Activated CD4-positive, alpha-beta T cell treated with anti-CD3 and anti-CD28 coated beads, Interleukin-2, amount 10 ng/mL, durations not matched to agents 7 days and 5 days (primary cell): Measurements from ENCODE around the gene BHLHA15. TPM values are rescaled to one million over a fixed set of nuclear protein-coding genes. Genes with fewer than 3 reads are reported as not detected.
A peak's percentile ranks its signal among the peaks of the same experiment; 100 is the strongest.

ENCODE experiments used
- CTCF ChIA-PET: fragments of 350-600 bp; sonication (Branson Sonifier 250); formaldehyde crosslinking; loops from one replicate; lab custom pipeline; 2021; ENCODE audit warnings: antibody characterized with exemption; lab: Charles Lee
- POLR2A ChIA-PET: fragments of 350-600 bp; sonication (Branson Sonifier 250); formaldehyde crosslinking; loops from one replicate; lab custom pipeline; 2021; ENCODE audit warnings: antibody characterized with exemption; lab: Charles Lee
- DNase-seq: peaks from one replicate; pipeline ENCODE4 v3.0.0-alpha.2; 2020
- H3K27ac Mint-ChIP-seq: one replicate; pipeline ENCODE4 v1.8.0; 2021; ENCODE audit warnings: mild to moderate bottlenecking, moderate library complexity, mixed read lengths
- H3K27me3 Mint-ChIP-seq: one replicate; pipeline ENCODE4 v1.8.0; 2021; ENCODE audit warnings: mixed read lengths
- H3K36me3 Mint-ChIP-seq: one replicate; pipeline ENCODE4 v1.8.0; 2021; ENCODE audit warnings: low read depth, mixed read lengths
- H3K4me1 Mint-ChIP-seq: one replicate; pipeline ENCODE4 v1.8.0; 2021; ENCODE audit warnings: mixed read lengths
- H3K4me3 Mint-ChIP-seq: one replicate; pipeline ENCODE4 v1.8.0; 2021; ENCODE audit warnings: mild to moderate bottlenecking, moderate library complexity, mixed read lengths
- H3K9me3 Mint-ChIP-seq: one replicate; pipeline ENCODE4 v1.8.0; 2021; ENCODE audit warnings: mixed read lengths
- total RNA-seq, 2 experiments: library from RNA; stranded (reverse); gene quantifications; one replicate each; pipeline ENCODE4 v1.2.3, GENCODE V29; 2021

The BHLHA15 gene
- total RNA-seq, 2 experiments from 2014 or later, result not detected

GRCh38 chr7:98251601-98252424, 40.6 kb downstream of the BHLHA15 start, which contains the start of gene TECPR1:
Gene TECPR1, minus strand, starts transcription at chr7:98252232. Its CDS starts 6,086 bp downstream, at chr7:98246146.
- POLR2A ChIA-PET, result no interaction called here
- no peaks in the 10 kb centered on the region for H3K9me3 Mint-ChIP-seq
- peaks cover 51% of the 10 kb centered on the region for H3K36me3 Mint-ChIP-seq
- H3K4me1 Mint-ChIP-seq, result peaks cover 66% of the 10 kb centered on the region
- no peaks in the 10 kb centered on the region for H3K27me3 Mint-ChIP-seq
- peak within 1 kb of the TSS; percentile 94 for H3K4me3 Mint-ChIP-seq
- peak; percentile 91 for DNase-seq
- peak within 1 kb of the TSS; percentile 99 for H3K27ac Mint-ChIP-seq
- CTCF ChIA-PET, result interaction anchor here (0.9 kb wide), 1 partner anchor 9 kb away, joined by 5 read pairs; no protein-coding TSS in a partner anchor

DNA sequence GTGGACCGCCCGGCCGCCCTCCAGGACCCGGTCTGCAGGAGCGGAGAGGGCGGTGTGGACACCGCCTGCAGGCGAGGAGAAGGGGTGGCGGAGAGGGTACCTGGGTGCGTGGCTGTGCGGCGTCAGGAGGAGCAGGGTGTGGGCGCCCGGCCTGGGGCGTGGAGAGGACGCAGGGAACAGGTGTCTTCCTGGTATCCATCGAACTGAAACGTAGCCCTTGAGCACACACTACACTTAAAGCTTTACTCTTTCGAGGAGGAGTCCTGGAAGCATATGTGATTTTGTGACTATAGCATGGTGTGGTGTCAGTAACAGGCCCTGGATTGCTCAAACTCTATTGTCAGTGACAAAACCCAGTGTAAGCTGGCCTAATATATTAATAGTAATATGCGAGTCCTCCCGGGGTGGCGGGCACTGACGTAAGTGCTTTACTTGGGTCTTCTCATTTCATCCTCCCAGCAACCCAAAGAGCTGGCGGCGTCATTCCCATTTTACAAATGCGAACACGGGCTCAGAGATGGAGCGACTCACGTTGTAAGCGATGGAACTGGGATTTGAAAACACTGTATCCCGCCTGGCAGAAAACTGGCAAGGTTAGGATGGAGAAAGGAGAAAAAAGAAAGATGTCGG, 41.3 kb downstream of the BHLHA15 start:
- no peak for DNase-seq
- Mint-ChIP-seq H3K4me3 (peak overlapping the region; percentile 94), H3K9me3 (no peaks in the 10 kb centered on the region), H3K4me1 (peaks cover 66% of the 10 kb centered on the region), H3K36me3 (peaks cover 52% of the 10 kb centered on the region), H3K27ac (peak overlapping the region; percentile 99), H3K27me3 (no peaks in the 10 kb centered on the region)
- POLR2A ChIA-PET, result no interaction called here
- CTCF ChIA-PET, result interaction anchor here (1.1 kb wide), 1 partner anchor 626 kb away, joined by 3 read pairs; the partner anchor contains the start of gene TRRAP

- Mint-ChIP-seq H3K36me3 (peaks cover 50% of the 10 kb centered on the region), H3K27me3 (no peaks in the 10 kb centered on the region), H3K27ac (peak overlapping the region; percentile 82), H3K4me3 (no peak overlapping the region), H3K9me3 (peaks cover 1% of the 10 kb centered on the region), H3K4me1 (peaks cover 54% of the 10 kb centered on the region)
- DNase-seq, result no peak
- ChIA-PET POLR2A (no interaction called here), CTCF (interaction anchor here (1.0 to 2.0 kb wide), 2 partner anchors 11 kb away, joined by 4 to 7 read pairs; no protein-coding TSS in a partner anchor)
These were observed 43.3 kb downstream of the BHLHA15 start for GRCh38 chr7:98254516-98254915.

GRCh38 chr7:98254951-98255610, 43.8 kb downstream of the BHLHA15 start:
- H3K36me3 Mint-ChIP-seq, result peaks cover 48% of the 10 kb centered on the region
- peaks cover 48% of the 10 kb centered on the region for H3K4me1 Mint-ChIP-seq
- no peaks in the 10 kb centered on the region for H3K27me3 Mint-ChIP-seq
- peak; percentile 60 for DNase-seq
- peaks cover 1% of the 10 kb centered on the region for H3K9me3 Mint-ChIP-seq
- peak overlapping the region; percentile 82 for H3K27ac Mint-ChIP-seq
- ChIA-PET CTCF (interaction anchor here (1.0 to 2.0 kb wide), 2 partner anchors 11 kb away, joined by 4 to 7 read pairs; no protein-coding TSS in a partner anchor), POLR2A (no interaction called here)
- H3K4me3 Mint-ChIP-seq, result no peak overlapping the region

- Mint-ChIP-seq H3K4me3 (no peak overlapping the region), H3K27ac (no peak overlapping the region), H3K4me1 (peaks cover 42% of the 10 kb centered on the region), H3K36me3 (peaks cover 53% of the 10 kb centered on the region), H3K9me3 (peaks cover 1% of the 10 kb centered on the region), H3K27me3 (no peaks in the 10 kb centered on the region)
- DNase-seq, result no peak
- ChIA-PET POLR2A (no interaction called here), CTCF (interaction anchor here (0.6 kb wide), 1 partner anchor 150 kb away, joined by 3 read pairs; no protein-coding TSS in a partner anchor)
These were observed 45.2 kb downstream of the BHLHA15 start for GRCh38 chr7:98256431-98256830.

GRCh38 chr7:98257701-98258100, 46.5 kb downstream of the BHLHA15 start:
- H3K9me3 Mint-ChIP-seq, result peaks cover 1% of the 10 kb centered on the region
- H3K27me3 Mint-ChIP-seq, result no peaks in the 10 kb centered on the region
- peaks cover 36% of the 10 kb centered on the region for H3K4me1 Mint-ChIP-seq
- peaks cover 58% of the 10 kb centered on the region for H3K36me3 Mint-ChIP-seq
- DNase-seq, result no peak
- H3K4me3 Mint-ChIP-seq, result no peak overlapping the region
- POLR2A ChIA-PET, result no interaction called here
- CTCF ChIA-PET, result interaction anchor here (0.7 to 1.3 kb wide), 2 partner anchors 9 to 1119 kb away, joined by 3 to 4 read pairs; no protein-coding TSS in a partner anchor
- H3K27ac Mint-ChIP-seq, result no peak overlapping the region

Other genes starting within 250 kb of the BHLHA15 start
- gene OCM2, start 221.2 kb upstream of the BHLHA15 start, total RNA-seq, result not detected
- 10 to 100 TPM; 12.8 to 15.5 TPM for gene LMTK2, start 104.6 kb upstream of the BHLHA15 start, total RNA-seq
- gene TECPR1, start 40.8 kb downstream of the BHLHA15 start, total RNA-seq, result 10 to 100 TPM; 82.5 to 99.2 TPM
- gene BRI3, start 70.2 kb downstream of the BHLHA15 start, total RNA-seq, result 10 to 100 TPM; 42.0 to 48.3 TPM
- under 1 TPM; 0.40 to 0.42 TPM for gene BAIAP2L1, start 189.7 kb downstream of the BHLHA15 start, total RNA-seq